HEK293 (cell line): ENCODE measurements around the gene TUBB2B.

ENCODE experiments used
- CTCF ChIA-PET: fragments of 350-600 bp; formaldehyde crosslinking; extraction: SDS; loops from one replicate; lab custom pipeline; 2021; ENCODE audit warnings: antibody characterized with exemption; lab: Yijun Ruan, JAX
- POLR2A ChIA-PET: fragments of 300-600 bp; formaldehyde crosslinking; extraction: SDS; loops from one replicate; lab custom pipeline; 2020; ENCODE audit warnings: antibody characterized with exemption, inconsistent platforms; lab: Yijun Ruan, JAX
- H3K27ac ChIP-seq: fragments of 200-500 bp; sonication (Bioruptor generic); 2 replicates; pipeline ENCODE4 v1.5.1; 2014; ENCODE audit warnings: low read depth, low read length, control low read depth, inconsistent platforms; ENCODE audit errors: extremely low read depth
- H3K36me3 ChIP-seq, 2 experiments: fragments of 200-500 bp in 1 of 2; sonication (Bioruptor generic) in 1 of 2; 1 replicate in 1 of 2; 2 replicates in 1 of 2; pipeline ENCODE4 v1.5.1; 2014 to 2017; ENCODE audit warnings: inconsistent platforms in 2 of 2, low read length in 2 of 2; ENCODE audit not compliant: control insufficient read depth in 2 of 2, insufficient read depth in 1 of 2
- H3K4me1 ChIP-seq: fragments of 200-500 bp; sonication (Bioruptor generic); 2 replicates; pipeline ENCODE4 v1.5.1; 2014; ENCODE audit warnings: mild to moderate bottlenecking, low read length, inconsistent platforms; ENCODE audit not compliant: control insufficient read depth, insufficient read depth
- H3K4me3 ChIP-seq: 2 replicates; pipeline ENCODE4 v1.5.1; 2011; ENCODE audit warnings: low read depth, mild to moderate bottlenecking, control low read depth, low read length, moderate library complexity
- H3K9me3 ChIP-seq: fragments of 200-500 bp; sonication (Bioruptor generic); 2 replicates; pipeline ENCODE4 v1.5.1; 2014; ENCODE audit warnings: low read depth, low read length, inconsistent platforms; ENCODE audit not compliant: control insufficient read depth, insufficient read depth
- GFI1B ChIP-seq: fragments of 450-650 bp; formaldehyde crosslinking; IDR thresholded peaks from 2 replicates; pipeline ENCODE4 v1.5.1; 2016; ENCODE audit warnings: missing biosample characterization, missing genetic modification characterization
- GLI4 ChIP-seq: fragments of 450-650 bp; formaldehyde crosslinking; IDR thresholded peaks from 2 replicates; pipeline ENCODE4 v1.5.1; 2016; ENCODE audit warnings: missing biosample characterization, missing genetic modification characterization
- GLIS1 ChIP-seq: fragments of 450-650 bp; formaldehyde crosslinking; IDR thresholded peaks from 2 replicates; pipeline ENCODE4 v1.5.1; 2016; ENCODE audit warnings: missing biosample characterization, missing genetic modification characterization
- OSR2 ChIP-seq: fragments of 450-650 bp; formaldehyde crosslinking; IDR thresholded peaks from 2 replicates; pipeline ENCODE4 v1.5.1; 2016; ENCODE audit warnings: missing biosample characterization, missing genetic modification characterization
- SALL2 ChIP-seq: fragments of 450-650 bp; formaldehyde crosslinking; IDR thresholded peaks from 2 replicates; pipeline ENCODE4 v1.5.0; 2017; ENCODE audit warnings: missing biosample characterization, mild to moderate bottlenecking, missing genetic modification characterization, borderline replicate concordance
- SETDB1 ChIP-seq: IDR thresholded peaks from one replicate; pipeline ENCODE4 v1.6.1; 2017; ENCODE audit warnings: mild to moderate bottlenecking, low read length, moderate library complexity, mixed read lengths; ENCODE audit not compliant: insufficient read length
- SP3 ChIP-seq: fragments of 450-650 bp; formaldehyde crosslinking; IDR thresholded peaks from 2 replicates; pipeline ENCODE4 v1.5.1; 2016; ENCODE audit warnings: missing biosample characterization, missing genetic modification characterization
- YY2 ChIP-seq: fragments of 450-650 bp; formaldehyde crosslinking; IDR thresholded peaks from 2 replicates; pipeline ENCODE4 v1.5.1; 2016; ENCODE audit warnings: missing biosample characterization, missing genetic modification characterization
- ZFP37 ChIP-seq: fragments of 450-650 bp; formaldehyde crosslinking; IDR thresholded peaks from 2 replicates; pipeline ENCODE4 v1.5.1; 2016; ENCODE audit warnings: missing biosample characterization, missing genetic modification characterization
- ZNF133 ChIP-seq: fragments of 450-650 bp; formaldehyde crosslinking; IDR thresholded peaks from 2 replicates; pipeline ENCODE4 v1.5.1; 2016; ENCODE audit warnings: missing biosample characterization, missing genetic modification characterization
- ZNF146 ChIP-seq: fragments of 450-650 bp; formaldehyde crosslinking; IDR thresholded peaks from 2 replicates; pipeline ENCODE4 v1.5.1; 2016; ENCODE audit warnings: missing biosample characterization, missing genetic modification characterization
- ZNF416 ChIP-seq: fragments of 450-650 bp; formaldehyde crosslinking; IDR thresholded peaks from 2 replicates; pipeline ENCODE4 v1.5.1; 2016; ENCODE audit warnings: missing biosample characterization, missing genetic modification characterization
- ZNF433 ChIP-seq: fragments of 450-650 bp; formaldehyde crosslinking; IDR thresholded peaks from 2 replicates; pipeline ENCODE4 v1.5.1; 2016; ENCODE audit warnings: missing biosample characterization, missing genetic modification characterization, low read depth
- ZNF501 ChIP-seq: fragments of 450-650 bp; formaldehyde crosslinking; IDR thresholded peaks from 2 replicates; pipeline ENCODE4 v1.5.1; 2016; ENCODE audit warnings: missing biosample characterization, missing genetic modification characterization
- ZNF510 ChIP-seq: fragments of 450-650 bp; formaldehyde crosslinking; IDR thresholded peaks from 2 replicates; pipeline ENCODE4 v1.5.1; 2018; ENCODE audit warnings: mild to moderate bottlenecking, missing genetic modification characterization, missing biosample characterization; ENCODE audit not compliant: insufficient replicate concordance
- ZNF629 ChIP-seq: fragments of 450-650 bp; formaldehyde crosslinking; IDR thresholded peaks from 2 replicates; pipeline ENCODE4 v1.5.1; 2017; ENCODE audit warnings: missing biosample characterization, missing genetic modification characterization
- ZSCAN30 ChIP-seq: fragments of 450-650 bp; IDR thresholded peaks from 2 replicates; pipeline ENCODE4 v1.5.1; 2018; ENCODE audit warnings: missing biosample characterization, mild to moderate bottlenecking, missing genetic modification characterization, moderate library complexity
- TF ChIP-seq, protein P1 (sequence below): sonication (generic); formaldehyde crosslinking; IDR thresholded peaks from 2 replicates; pipeline ENCODE4 v1.8.1; 2022; ENCODE audit warnings: mild to moderate bottlenecking, moderate library complexity, missing genetic modification reagents
- TF ChIP-seq, protein P2 (sequence below): fragments of 450-650 bp; formaldehyde crosslinking; IDR thresholded peaks from 2 replicates; pipeline ENCODE4 v1.5.1; 2016; ENCODE audit warnings: missing biosample characterization, missing genetic modification characterization
- TF ChIP-seq, protein P3 (sequence below): fragments of 450-650 bp; formaldehyde crosslinking; IDR thresholded peaks from 2 replicates; pipeline ENCODE4 v1.5.1; 2016; ENCODE audit warnings: missing biosample characterization, missing genetic modification characterization

The TUBB2B gene

DNA sequence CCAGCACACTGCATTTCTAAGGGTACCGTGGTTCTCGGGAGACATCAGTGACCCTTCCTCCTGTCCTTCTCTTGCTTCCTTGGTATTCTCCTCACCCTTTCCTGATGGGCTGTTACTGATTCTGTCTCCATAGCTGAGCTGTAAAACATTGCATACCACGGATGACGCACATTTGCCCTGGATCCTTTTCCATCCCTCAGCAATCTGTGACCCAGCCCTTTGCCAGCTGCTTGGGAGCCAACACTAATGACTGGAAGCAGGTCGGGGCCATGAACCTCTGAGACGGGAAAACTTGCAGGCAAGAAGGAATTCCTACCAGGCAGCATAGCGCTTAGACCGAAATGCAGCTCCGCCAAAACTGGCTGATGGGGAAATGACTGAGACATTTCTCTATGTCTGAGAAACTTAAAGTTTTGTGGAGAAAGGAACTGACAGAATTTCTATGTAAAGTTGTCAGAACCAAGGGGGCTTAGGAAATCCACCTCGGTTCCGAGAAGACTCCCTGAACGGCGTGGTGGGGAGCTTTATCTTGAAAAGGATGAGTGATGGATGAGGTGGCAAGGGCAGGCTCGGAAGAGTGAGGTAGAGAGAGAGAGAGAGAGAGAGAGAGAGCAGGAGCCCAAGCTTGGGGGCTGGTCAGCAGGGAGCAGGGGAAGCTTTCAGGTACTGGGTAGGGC lies 19.2 kb downstream of the TUBB2B start:
- H3K27ac ChIP-seq, result no peak overlapping the region
- H3K9me3 ChIP-seq, result no peaks in the 10 kb centered on the region
- POLR2A ChIA-PET, result interaction anchor here (0.5 to 3.2 kb wide), 9 partner anchors 18 to 140 kb away, joined by 4 to 25 read pairs (median 9); partner anchors contain the start of gene RIPK1
- CTCF ChIA-PET, result interaction anchor here (0.6 to 2.5 kb wide), 16 partner anchors 8 to 1611 kb away, joined by 3 to 17 read pairs (median 4); partner anchors contain the start of gene TUBB2A
- no peaks in the 10 kb centered on the region for H3K36me3 ChIP-seq
- TF ChIP-seq ZNF501 (tag by site-specific recombination) (no peak), ZNF146 (tag by site-specific recombination) (no peak), SP3 (tag by site-specific recombination) (no peak), YY2 (tag by site-specific recombination) (no peak), GLIS1 (no peak), GFI1B (tag by site-specific recombination) (no peak)
- no peak overlapping the region for H3K4me3 ChIP-seq
- H3K4me1 ChIP-seq, result 0 out of 2 replicates have a peak, but pooled peaks cover 3% of the 10 kb centered on the region

DNA sequence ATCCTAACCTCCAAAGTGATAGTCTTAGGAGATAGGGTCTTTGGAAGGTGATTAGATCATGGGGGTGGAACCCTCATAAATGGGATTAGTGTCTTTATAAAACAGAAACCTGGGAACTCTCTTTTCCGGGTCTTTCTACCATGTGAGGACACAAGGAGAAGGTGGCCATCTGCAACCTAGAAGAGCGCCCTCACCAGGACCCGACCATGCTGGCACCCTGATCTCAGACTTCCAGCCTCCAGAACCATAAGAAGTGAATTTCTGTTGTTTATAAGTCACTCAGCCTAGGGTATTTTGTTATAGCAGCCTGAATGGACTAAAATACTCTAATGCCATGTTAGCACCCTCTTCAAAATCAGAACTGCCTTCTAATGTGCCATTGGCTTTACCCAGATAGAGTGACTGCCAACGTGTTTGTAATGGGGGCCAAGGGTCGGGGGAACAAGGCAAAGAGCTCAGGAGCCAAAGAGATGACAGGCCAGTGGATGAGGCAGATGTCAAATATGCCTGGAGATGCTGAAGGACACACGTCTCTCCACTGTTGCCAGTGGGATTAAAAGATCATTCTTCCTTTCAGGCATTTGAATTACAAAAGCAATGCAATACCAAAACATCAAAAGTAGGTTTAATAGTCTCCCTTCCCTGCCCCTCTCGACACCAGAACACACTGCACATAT lies 21.0 kb downstream of the TUBB2B start:
- Histone ChIP-seq H3K36me3 (no peaks in the 10 kb centered on the region), H3K4me1 (0 out of 2 replicates have a peak, but pooled peaks cover 3% of the 10 kb centered on the region), H3K4me3 (no peak overlapping the region), H3K27ac (no peak overlapping the region), H3K9me3 (no peaks in the 10 kb centered on the region)
- no peak for TF ChIP-seq ZNF416
- no peak for TF ChIP-seq GLI4 (tag by site-specific recombination)
- TF ChIP-seq ZNF433 (tag by site-specific recombination), result no peak
- no peak for TF ChIP-seq ZNF629
- TF ChIP-seq SALL2 (tag by site-specific recombination), result no peak
- no peak for TF ChIP-seq ZFP37 (tag by site-specific recombination)
- TF ChIP-seq ZNF510 (tag by site-specific recombination), result no peak
- TF ChIP-seq ZNF501 (tag by site-specific recombination), result no peak
- TF ChIP-seq, protein P1, sequence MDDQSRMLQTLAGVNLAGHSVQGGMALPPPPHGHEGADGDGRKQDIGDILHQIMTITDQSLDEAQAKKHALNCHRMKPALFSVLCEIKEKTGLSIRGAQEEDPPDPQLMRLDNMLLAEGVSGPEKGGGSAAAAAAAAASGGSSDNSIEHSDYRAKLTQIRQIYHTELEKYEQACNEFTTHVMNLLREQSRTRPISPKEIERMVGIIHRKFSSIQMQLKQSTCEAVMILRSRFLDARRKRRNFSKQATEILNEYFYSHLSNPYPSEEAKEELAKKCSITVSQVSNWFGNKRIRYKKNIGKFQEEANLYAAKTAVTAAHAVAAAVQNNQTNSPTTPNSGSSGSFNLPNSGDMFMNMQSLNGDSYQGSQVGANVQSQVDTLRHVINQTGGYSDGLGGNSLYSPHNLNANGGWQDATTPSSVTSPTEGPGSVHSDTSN (CRISPR knock-in tag), result no peak
- no peak for TF ChIP-seq ZNF133
- TF ChIP-seq, protein P2, sequence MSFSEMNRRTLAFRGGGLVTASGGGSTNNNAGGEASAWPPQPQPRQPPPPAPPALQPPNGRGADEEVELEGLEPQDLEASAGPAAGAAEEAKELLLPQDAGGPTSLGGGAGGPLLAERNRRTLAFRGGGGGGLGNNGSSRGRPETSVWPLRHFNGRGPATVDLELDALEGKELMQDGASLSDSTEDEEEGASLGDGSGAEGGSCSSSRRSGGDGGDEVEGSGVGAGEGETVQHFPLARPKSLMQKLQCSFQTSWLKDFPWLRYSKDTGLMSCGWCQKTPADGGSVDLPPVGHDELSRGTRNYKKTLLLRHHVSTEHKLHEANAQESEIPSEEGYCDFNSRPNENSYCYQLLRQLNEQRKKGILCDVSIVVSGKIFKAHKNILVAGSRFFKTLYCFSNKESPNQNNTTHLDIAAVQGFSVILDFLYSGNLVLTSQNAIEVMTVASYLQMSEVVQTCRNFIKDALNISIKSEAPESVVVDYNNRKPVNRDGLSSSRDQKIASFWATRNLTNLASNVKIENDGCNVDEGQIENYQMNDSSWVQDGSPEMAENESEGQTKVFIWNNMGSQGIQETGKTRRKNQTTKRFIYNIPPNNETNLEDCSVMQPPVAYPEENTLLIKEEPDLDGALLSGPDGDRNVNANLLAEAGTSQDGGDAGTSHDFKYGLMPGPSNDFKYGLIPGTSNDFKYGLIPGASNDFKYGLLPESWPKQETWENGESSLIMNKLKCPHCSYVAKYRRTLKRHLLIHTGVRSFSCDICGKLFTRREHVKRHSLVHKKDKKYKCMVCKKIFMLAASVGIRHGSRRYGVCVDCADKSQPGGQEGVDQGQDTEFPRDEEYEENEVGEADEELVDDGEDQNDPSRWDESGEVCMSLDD (tag by site-specific recombination), result no peak
- TF ChIP-seq ZSCAN30 (tag by site-specific recombination), result no peak
- TF ChIP-seq OSR2 (tag by site-specific recombination), result no peak
- TF ChIP-seq, protein P3, sequence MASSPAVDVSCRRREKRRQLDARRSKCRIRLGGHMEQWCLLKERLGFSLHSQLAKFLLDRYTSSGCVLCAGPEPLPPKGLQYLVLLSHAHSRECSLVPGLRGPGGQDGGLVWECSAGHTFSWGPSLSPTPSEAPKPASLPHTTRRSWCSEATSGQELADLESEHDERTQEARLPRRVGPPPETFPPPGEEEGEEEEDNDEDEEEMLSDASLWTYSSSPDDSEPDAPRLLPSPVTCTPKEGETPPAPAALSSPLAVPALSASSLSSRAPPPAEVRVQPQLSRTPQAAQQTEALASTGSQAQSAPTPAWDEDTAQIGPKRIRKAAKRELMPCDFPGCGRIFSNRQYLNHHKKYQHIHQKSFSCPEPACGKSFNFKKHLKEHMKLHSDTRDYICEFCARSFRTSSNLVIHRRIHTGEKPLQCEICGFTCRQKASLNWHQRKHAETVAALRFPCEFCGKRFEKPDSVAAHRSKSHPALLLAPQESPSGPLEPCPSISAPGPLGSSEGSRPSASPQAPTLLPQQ, result no peak
- no peak for TF ChIP-seq SETDB1
- POLR2A ChIA-PET, result interaction anchor here (1.3 kb wide), 1 partner anchor 44 kb away, joined by 7 read pairs; no protein-coding TSS in a partner anchor
- CTCF ChIA-PET, result interaction anchor here (1.5 kb wide), 1 partner anchor 53 kb away, joined by 8 read pairs; the partner anchor contains the start of gene PSMG4
